NCI-H345 treated with DMSO at 0.1 percent for 48 hours (cell line): ENCODE data around the gene CFAP46.

Experiments used
- DNase-seq: peaks from one replicate; lab custom pipeline; 2025; ENCODE audit not compliant: unreplicated experiment; lab: John Stamatoyannopoulos, UW

CFAP46 gene

GRCh38 chr10:132882069-132882951 lies 60.1 kb downstream of the CFAP46 start:
- no peak for DNase-seq

GRCh38 chr10:132881186-132881920 lies 61.0 kb downstream of the CFAP46 start:
- DNase-seq = no peak

GRCh38 chr10:132880128-132880981 lies 62.0 kb downstream of the CFAP46 start:
- no peak for DNase-seq

- DNase-seq = no peak
Measured at GRCh38 chr10:132879408-132880127, 62.8 kb downstream of the CFAP46 start.

GRCh38 chr10:132878730-132879407 lies 63.5 kb downstream of the CFAP46 start:
- DNase-seq = no peak

GRCh38 chr10:132878091-132878729 lies 64.2 kb downstream of the CFAP46 start:
- no peak for DNase-seq

- no peak for DNase-seq
Measured at GRCh38 chr10:132877473-132877872, 64.9 kb downstream of the CFAP46 start.

GRCh38 chr10:132876993-132877431 lies 65.4 kb downstream of the CFAP46 start:
- no peak for DNase-seq

- no peak for DNase-seq
Measured at GRCh38 chr10:132876131-132876860, 66.1 kb downstream of the CFAP46 start.

- DNase-seq = no peak
Measured at GRCh38 chr10:132875435-132875834, 66.9 kb downstream of the CFAP46 start.

- no peak for DNase-seq
Measured at GRCh38 chr10:132873395-132873794, 69.0 kb downstream of the CFAP46 start.

GRCh38 chr10:132872658-132873057 lies 69.7 kb downstream of the CFAP46 start:
- DNase-seq = no peak

GRCh38 chr10:132870426-132870825 lies 71.9 kb downstream of the CFAP46 start:
- DNase-seq = no peak

- no peak for DNase-seq
Measured at GRCh38 chr10:132869621-132870020, 72.7 kb downstream of the CFAP46 start.

GRCh38 chr10:132868995-132869394 lies 73.4 kb downstream of the CFAP46 start:
- DNase-seq = no peak

- DNase-seq = no peak
Measured at GRCh38 chr10:132867801-132868644, 74.3 kb downstream of the CFAP46 start.

GRCh38 chr10:132866601-132867381 lies 75.6 kb downstream of the CFAP46 start:
- DNase-seq = no peak
